Cardiac fibroblast (primary cell): ENCODE results near the gene LBHD1.
"Not testable (repeated sequence)": the region's sequence is repeated elsewhere in the genome, so short reads cannot be mapped to it uniquely, and the experiment has no call there.

Source experiments
- DNase-seq, 2 donors: peaks; one replicate each; pipeline versions ENCODE4 v3.0.0 to v3.0.0-alpha.2; 2010; ENCODE audit warnings: low read depth in 2 of 2
- H3K4me3 ChIP-seq, 2 donors: replicated peaks in 1 of 2; 1 replicate in 1 of 2; 2 replicates in 1 of 2; pipeline ENCODE4 v1.5.1; 2011; ENCODE audit warnings: low read depth in 2 of 2, low read length in 2 of 2, mild to moderate bottlenecking in 2 of 2, moderate library complexity in 1 of 2
- TF ChIP-seq, protein P1 (sequence below): IDR thresholded peaks from one replicate; pipeline ENCODE4 v1.5.1; 2011; ENCODE audit warnings: low read depth, mild to moderate bottlenecking, low read length, inconsistent platforms

Gene LBHD1

GRCh38 chr11:62678770-62679696 lies 7.0 kb upstream of the LBHD1 start, which contains the start of gene UBXN1:
TSS of gene UBXN1 (minus strand) at chr11:62679073. CDS start at chr11:62678923, 150 bp downstream.
- TF ChIP-seq, protein P1, sequence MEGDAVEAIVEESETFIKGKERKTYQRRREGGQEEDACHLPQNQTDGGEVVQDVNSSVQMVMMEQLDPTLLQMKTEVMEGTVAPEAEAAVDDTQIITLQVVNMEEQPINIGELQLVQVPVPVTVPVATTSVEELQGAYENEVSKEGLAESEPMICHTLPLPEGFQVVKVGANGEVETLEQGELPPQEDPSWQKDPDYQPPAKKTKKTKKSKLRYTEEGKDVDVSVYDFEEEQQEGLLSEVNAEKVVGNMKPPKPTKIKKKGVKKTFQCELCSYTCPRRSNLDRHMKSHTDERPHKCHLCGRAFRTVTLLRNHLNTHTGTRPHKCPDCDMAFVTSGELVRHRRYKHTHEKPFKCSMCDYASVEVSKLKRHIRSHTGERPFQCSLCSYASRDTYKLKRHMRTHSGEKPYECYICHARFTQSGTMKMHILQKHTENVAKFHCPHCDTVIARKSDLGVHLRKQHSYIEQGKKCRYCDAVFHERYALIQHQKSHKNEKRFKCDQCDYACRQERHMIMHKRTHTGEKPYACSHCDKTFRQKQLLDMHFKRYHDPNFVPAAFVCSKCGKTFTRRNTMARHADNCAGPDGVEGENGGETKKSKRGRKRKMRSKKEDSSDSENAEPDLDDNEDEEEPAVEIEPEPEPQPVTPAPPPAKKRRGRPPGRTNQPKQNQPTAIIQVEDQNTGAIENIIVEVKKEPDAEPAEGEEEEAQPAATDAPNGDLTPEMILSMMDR, result no peak
- DNase-seq, result peak; percentile 95 to 97

GRCh38 chr11:62678433-62678769 lies 6.3 kb upstream of the LBHD1 start:
- DNase-seq, result no peak
- peak overlapping the region; percentile 75 to 98 for H3K4me3 ChIP-seq
- TF ChIP-seq, protein P1, result no peak

More at GRCh38 chr11:62678770-62679696, 7.0 kb upstream of the LBHD1 start, which contains the start of gene UBXN1:
- H3K4me3 ChIP-seq, result peak within 1 kb of the TSS; percentile 75 to 98

DNA sequence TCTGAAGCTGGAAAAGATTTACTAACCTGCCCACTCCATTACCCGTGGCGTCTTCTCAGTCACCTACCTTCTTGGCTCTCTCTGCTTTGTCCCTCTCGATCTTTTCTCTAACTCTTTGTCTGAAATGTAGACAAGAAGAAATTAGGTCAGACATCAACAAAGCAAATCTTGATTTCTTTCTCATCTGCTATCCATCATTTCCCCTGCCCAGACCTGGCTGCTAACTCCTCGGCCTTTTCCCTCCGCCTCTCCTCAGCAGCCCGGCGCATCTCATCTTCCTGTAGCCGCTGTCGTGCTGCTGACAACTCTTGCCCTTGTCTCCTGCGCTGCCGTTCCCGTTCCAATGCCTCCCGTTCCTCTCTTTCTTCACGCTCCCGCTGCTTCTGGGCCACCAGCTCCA lies 5.6 kb upstream of the LBHD1 start:
- DNase-seq, result no peak
- H3K4me3 ChIP-seq, result peak overlapping the region in 1 of 2 donors; percentile 15
- TF ChIP-seq, protein P1, result no peak

DNA sequence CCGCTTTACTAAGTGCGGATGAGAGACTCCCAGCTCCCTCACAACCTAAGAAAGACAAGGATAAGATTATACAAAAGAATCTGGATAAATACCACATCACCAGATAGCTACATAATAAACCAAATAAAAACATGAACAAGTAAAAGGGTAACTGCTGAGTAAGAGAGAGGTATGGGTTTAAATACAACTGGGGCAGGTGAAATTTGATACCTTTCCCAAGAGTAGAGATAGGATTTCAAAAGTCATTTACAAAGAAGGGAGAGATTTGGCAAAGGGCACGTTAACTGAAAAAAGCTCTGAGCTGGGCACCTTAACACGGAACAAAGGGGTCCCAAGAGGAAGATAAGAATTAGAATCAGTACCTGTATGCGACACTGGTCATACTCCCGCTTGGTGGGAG lies 5.1 kb upstream of the LBHD1 start:
- H3K4me3 ChIP-seq, result no peak overlapping the region
- TF ChIP-seq, protein P1, result no peak
- no peak for DNase-seq

GRCh38 chr11:62676698-62677097 lies 4.6 kb upstream of the LBHD1 start:
- H3K4me3 ChIP-seq, result no peak overlapping the region
- DNase-seq, result no peak
- TF ChIP-seq, protein P1, result no peak

DNA sequence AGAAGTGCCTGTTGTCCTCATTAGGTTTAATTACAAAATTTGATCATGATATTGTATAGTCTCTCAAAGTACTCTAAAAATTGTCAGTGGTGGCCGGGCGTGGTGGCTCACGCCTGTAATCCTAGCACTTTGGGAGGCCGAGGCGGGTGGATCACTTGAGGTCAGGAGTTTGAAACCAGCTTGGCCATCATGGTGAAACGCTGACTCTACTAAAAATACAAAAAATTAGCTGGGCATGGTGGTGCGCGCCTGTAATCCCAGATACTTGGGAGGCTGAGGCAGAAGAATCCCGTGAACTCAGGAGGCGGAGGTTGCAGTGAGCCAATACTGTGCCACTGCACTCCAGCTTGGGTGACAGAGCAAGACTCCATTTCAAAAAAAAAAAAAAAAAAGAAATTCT lies 3.3 kb upstream of the LBHD1 start:
- not testable (repeated sequence) for H3K4me3 ChIP-seq

GRCh38 chr11:62673196-62673525 lies 1.1 kb upstream of the LBHD1 start:
- DNase-seq, result peak in 1 of 2 donors; percentile 11
- H3K4me3 ChIP-seq, result no peak overlapping the region
- TF ChIP-seq, protein P1, result no peak

More for the DNA sequence above, 3.3 kb upstream of the LBHD1 start:
- not testable (repeated sequence) for DNase-seq
